Measurements from ENCODE around the gene GSE1.

DNA sequence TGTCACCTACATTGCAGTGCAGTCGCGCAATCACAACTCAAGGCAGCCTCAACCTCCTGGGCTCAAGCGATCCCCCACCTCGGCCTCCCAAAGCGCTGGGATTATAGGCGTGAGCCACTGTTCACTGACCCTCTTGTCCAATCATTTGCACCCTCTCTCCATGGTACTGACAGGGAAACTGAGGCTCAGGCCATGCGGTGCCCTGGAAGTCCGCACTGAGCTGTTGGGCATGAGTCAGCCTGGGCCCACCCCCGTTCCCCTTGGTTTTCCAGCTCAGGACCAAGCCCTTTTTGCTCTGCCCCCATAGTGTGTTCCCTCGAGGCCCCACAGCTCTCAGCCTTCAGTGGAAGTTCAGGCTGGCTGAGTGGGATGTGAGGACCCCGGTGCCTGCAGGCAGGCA lies 10.1 kb downstream of the GSE1 start:
- TF ChIP-seq CTCF (IDR thresholded peaks at IDR 0.05 in 4 of 5, conservative IDR thresholded peaks at IDR 0.05 in 1 of 5) (no peak), POLR2A (IDR thresholded peaks at IDR 0.05) (no peak)

All from gastrocnemius medialis (tissue), 4 donors.